Smooth muscle cell (in vitro differentiated cells): Measurements from ENCODE around the gene EIF4E2. TPM values are rescaled to one million over a fixed set of nuclear protein-coding genes. Genes with fewer than 3 reads are reported as not detected.

ENCODE experiments used
- DNase-seq: peaks from one replicate; lab custom pipeline; 2025; ENCODE audit not compliant: unreplicated experiment; lab: John Stamatoyannopoulos, UW
- H2AFZ ChIP-seq: fragments of 200-600 bp; sonication (generic); 2 replicates; pipeline ENCODE4 v1.6.0; 2016; ENCODE audit warnings: antibody characterized with exemption, low read depth, mild to moderate bottlenecking
- H3F3A ChIP-seq: fragments of 200-600 bp; sonication (generic); 2 replicates; pipeline ENCODE4 v1.6.0; 2017; ENCODE audit warnings: antibody characterized with exemption, low read depth
- H3K27ac ChIP-seq: fragments of 200-600 bp; sonication (generic); 2 replicates; pipeline ENCODE4 v1.5.1; 2016; ENCODE audit warnings: low read depth, mild to moderate bottlenecking
- H3K27me3 ChIP-seq: fragments of 200-600 bp; sonication (generic); 2 replicates; pipeline ENCODE4 v1.6.1; 2016; ENCODE audit warnings: low read depth, mild to moderate bottlenecking
- H3K36me3 ChIP-seq: fragments of 200-600 bp; sonication (generic); 2 replicates; pipeline ENCODE4 v1.5.1; 2016; ENCODE audit warnings: low read depth
- H3K4me1 ChIP-seq: fragments of 200-600 bp; sonication (generic); 2 replicates; pipeline ENCODE4 v1.5.1; 2016; ENCODE audit warnings: low read depth
- H3K4me2 ChIP-seq: fragments of 200-600 bp; sonication (generic); 2 replicates; pipeline ENCODE4 v1.6.0; 2016; ENCODE audit warnings: mild to moderate bottlenecking
- H3K4me3 ChIP-seq: fragments of 200-600 bp; sonication (generic); 2 replicates; pipeline ENCODE4 v1.5.1; 2016; ENCODE audit warnings: mild to moderate bottlenecking
- H3K79me2 ChIP-seq: fragments of 200-600 bp; sonication (generic); 2 replicates; pipeline ENCODE4 v1.6.0; 2016; ENCODE audit warnings: low read depth, mild to moderate bottlenecking
- H3K9ac ChIP-seq: fragments of 200-600 bp; sonication (generic); 2 replicates; pipeline ENCODE4 v1.6.0; 2016; ENCODE audit warnings: low read depth
- H3K9me3 ChIP-seq: fragments of 200-600 bp; sonication (generic); replicated peaks from 2 replicates; pipeline ENCODE4 v1.5.1; 2016; ENCODE audit warnings: low read depth
- H4K20me1 ChIP-seq: fragments of 200-600 bp; sonication (generic); 2 replicates; pipeline ENCODE4 v1.6.0; 2016; ENCODE audit warnings: low read depth
- WGBS: methylation state at CpG from one replicate; pipeline ENCODE4 v1.1.7; 2016; ENCODE audit warnings: low lambda C conversion rate; 5-methylcytosine and 5-hydroxymethylcytosine counted together
- polyA plus RNA-seq: library from polyadenylated mRNA; unstranded; fragments of >200 nt; fragmentation: Nextera tagmentation; extraction: Ambion mirVana; gene quantifications from 2 replicates; pipeline ENCODE4 v1.2.1, GENCODE V29; 2016
- total RNA-seq: library from RNA; depleted of rRNA; stranded (reverse); fragments of >200 nt; gene quantifications from 2 replicates; pipeline ENCODE4 v1.2.3, GENCODE V29; 2014
- TF ChIP-seq, protein P1 (sequence below): fragments of 200-600 bp; sonication (generic); IDR thresholded peaks from 2 replicates; pipeline ENCODE4 v1.5.1; 2017; ENCODE audit warnings: borderline replicate concordance, mild to moderate bottlenecking, antibody characterized with exemption; ENCODE audit not compliant: insufficient read depth, poor library complexity, severe bottlenecking

EIF4E2 gene
- total and polyA plus RNA-seq, 2 experiments from 2014 or later, result 83.1 to 189 TPM

DNA sequence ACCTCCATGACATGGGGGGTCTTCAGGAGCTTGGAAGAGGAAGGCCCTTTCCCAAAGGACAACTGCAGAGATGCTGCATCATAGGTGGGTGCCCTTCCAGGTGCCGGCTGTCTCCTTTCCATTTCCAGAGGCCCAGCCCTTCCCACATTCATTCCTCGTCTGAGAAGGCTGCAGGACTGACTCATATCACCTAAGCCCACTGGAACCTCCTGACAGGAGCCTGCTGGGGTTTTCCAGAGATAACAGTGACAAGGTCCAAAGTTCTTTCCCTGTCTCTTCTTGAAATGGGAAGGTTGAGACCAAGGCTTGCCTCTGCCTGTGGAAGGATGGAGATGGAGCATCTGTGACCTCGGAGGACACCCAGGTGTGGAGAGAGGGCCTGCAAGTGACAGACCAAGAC lies 33.9 kb upstream of the EIF4E2 start:
- H4K20me1 ChIP-seq, result no peaks in the 10 kb centered on the region
- H3K4me1 ChIP-seq, result no peaks in the 10 kb centered on the region
- H3K36me3 ChIP-seq, result no peaks in the 10 kb centered on the region
- TF ChIP-seq, protein P1, sequence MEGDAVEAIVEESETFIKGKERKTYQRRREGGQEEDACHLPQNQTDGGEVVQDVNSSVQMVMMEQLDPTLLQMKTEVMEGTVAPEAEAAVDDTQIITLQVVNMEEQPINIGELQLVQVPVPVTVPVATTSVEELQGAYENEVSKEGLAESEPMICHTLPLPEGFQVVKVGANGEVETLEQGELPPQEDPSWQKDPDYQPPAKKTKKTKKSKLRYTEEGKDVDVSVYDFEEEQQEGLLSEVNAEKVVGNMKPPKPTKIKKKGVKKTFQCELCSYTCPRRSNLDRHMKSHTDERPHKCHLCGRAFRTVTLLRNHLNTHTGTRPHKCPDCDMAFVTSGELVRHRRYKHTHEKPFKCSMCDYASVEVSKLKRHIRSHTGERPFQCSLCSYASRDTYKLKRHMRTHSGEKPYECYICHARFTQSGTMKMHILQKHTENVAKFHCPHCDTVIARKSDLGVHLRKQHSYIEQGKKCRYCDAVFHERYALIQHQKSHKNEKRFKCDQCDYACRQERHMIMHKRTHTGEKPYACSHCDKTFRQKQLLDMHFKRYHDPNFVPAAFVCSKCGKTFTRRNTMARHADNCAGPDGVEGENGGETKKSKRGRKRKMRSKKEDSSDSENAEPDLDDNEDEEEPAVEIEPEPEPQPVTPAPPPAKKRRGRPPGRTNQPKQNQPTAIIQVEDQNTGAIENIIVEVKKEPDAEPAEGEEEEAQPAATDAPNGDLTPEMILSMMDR, result no peak
- H3K79me2 ChIP-seq, result no peaks in the 10 kb centered on the region
- H3K27me3 ChIP-seq, result peaks cover 31% of the 10 kb centered on the region
- H3F3A ChIP-seq, result no peaks in the 10 kb centered on the region
- no peak overlapping the region for H3K9ac ChIP-seq
- no peak overlapping the region for H2AFZ ChIP-seq
- 72% methylated on average over 3 of the region's 3 CpGs for WGBS
- H3K4me2 ChIP-seq, result no peak overlapping the region
- DNase-seq, result no peak
- H3K4me3 ChIP-seq, result no peak overlapping the region
- no peaks in the 10 kb centered on the region for H3K9me3 ChIP-seq
- H3K27ac ChIP-seq, result no peak overlapping the region

DNA sequence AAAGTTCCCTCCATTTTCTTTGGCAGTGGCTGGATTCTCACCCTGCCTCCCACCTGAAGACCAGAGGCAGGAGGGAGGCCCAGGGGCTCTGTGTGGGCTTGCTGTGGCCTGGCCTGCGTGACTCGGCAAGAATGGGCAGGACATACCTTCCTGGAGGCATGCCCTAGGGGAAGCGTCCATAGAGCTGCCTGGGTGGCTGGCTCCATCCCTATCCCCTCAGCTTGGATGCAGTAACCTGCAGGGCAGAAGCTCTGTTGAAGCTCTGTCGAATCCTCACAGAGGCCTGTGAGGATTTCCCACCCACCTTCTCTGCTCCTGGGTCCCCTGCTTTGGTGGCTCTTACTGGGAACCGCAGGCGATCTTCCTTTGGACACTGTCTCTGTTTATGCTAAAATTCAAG lies 31.6 kb upstream of the EIF4E2 start:
- H3K27me3 ChIP-seq, result peaks cover 41% of the 10 kb centered on the region
- TF ChIP-seq, protein P1, result no peak
- no peaks in the 10 kb centered on the region for H4K20me1 ChIP-seq

DNA sequence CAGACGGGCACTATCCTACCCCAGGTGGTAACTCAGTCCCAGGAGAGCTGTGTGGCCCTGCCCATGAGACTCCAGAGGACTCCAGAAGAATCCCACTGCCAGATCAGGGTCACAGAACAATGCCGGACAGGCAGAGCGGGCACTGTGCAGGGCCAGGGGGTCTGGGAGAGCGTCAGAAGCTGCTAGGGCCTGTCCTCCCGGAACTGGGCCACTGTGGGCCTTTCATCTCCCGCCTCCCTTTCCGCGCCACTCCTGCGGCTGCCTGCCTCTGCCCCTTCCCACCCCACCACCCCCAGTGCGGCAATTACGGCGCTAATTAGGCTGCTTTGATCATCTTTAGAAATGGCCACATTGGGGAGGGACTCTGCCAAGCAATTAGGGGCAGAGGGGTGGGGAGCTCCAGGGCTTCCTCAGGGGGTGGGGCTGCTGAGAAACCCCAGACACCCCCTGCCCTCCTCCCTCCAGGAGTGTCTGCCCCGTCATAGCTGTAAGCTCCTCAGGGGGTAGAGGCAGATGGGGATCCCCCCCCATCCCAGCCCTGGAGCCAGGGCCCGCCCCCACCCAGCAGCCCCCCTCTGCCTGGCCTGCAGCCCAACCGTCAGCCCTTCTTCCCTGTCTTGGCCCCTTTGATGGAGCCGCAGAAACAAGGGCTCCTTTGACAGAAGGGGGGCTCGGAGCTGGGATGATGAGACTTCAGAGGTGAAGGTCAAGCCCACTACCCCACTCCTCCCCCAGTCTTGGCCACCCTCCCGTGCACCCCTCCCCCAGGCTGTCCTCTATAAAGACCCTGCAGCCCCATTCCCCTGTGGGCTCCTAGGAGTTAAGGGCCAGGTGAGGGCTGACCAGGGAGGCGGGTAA lies 30.7 kb upstream of the EIF4E2 start, which contains the start of gene PRSS56:
Gene PRSS56, plus strand, starts transcription at position 808 of the 858 bp plus-strand sequence. CDS start 211 bp downstream, outside the sequence.
- Histone ChIP-seq H3K9me3 (no peaks in the 10 kb centered on the region), H3K27ac (no peak within 1 kb of the TSS), H3K27me3 (peaks cover 48% of the 10 kb centered on the region), H3K79me2 (no peaks in the 10 kb centered on the region), H3K4me1 (no peaks in the 10 kb centered on the region), H3K4me2 (no peak within 1 kb of the TSS), H3K4me3 (no peak within 1 kb of the TSS), H3F3A (no peaks in the 10 kb centered on the region), H3K9ac (no peak within 1 kb of the TSS), H2AFZ (no peak within 1 kb of the TSS), H4K20me1 (no peaks in the 10 kb centered on the region), H3K36me3 (no peaks in the 10 kb centered on the region)
- WGBS, result 70% methylated on average over 11 of the region's 19 CpGs
- no peak for DNase-seq
- TF ChIP-seq, protein P1, result no peak

More for the DNA sequence above, 31.6 kb upstream of the EIF4E2 start:
- no peak for DNase-seq
- H3K4me1 ChIP-seq, result no peaks in the 10 kb centered on the region
- no peak overlapping the region for H3K9ac ChIP-seq
- H3K4me3 ChIP-seq, result no peak overlapping the region
- no peaks in the 10 kb centered on the region for H3K79me2 ChIP-seq
- H3K27ac ChIP-seq, result no peak overlapping the region
- 59% methylated on average over 6 of the region's 6 CpGs for WGBS
- H3F3A ChIP-seq, result no peaks in the 10 kb centered on the region
- H3K9me3 ChIP-seq, result no peaks in the 10 kb centered on the region
- H2AFZ ChIP-seq, result no peak overlapping the region
- H3K36me3 ChIP-seq, result no peaks in the 10 kb centered on the region
- no peak overlapping the region for H3K4me2 ChIP-seq
